ENCODE data around the gene DDX54. TPM values are rescaled to one million over a fixed set of nuclear protein-coding genes. Genes with fewer than 3 reads are reported as not detected.

DDX54 gene
- total and polyA plus RNA-seq, 2 of the 8 experiments (the other 6 are each of a cell fraction or from before 2014, with no cell fraction given), result 64.9 to 113 TPM

DNA sequence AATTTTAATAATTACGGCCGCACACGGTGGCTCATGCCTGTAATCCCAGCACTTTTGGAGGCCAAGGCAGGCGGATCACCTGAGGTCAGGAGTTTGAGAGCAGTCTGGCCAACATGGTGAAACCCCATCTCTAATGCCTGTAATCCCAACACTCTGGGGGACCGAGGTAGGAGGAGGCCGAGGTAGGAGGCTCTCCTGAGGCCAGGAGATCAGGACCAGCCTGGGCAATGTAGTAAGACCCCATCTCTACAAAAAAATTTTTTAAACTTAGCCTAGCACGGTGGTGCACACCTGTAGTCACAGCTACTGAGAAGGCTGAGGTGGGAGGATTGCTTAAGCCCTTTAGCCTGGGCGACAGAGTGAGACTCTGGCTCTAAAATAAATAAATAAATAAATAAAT, 41.3 kb downstream of the DDX54 start:
- H3K36me3 ChIP-seq (ENCODE audit: control insufficient read depth in 2 of 4, insufficient read depth in 4 of 4, low read length in 3 of 4), result no peaks in the 10 kb centered on the region
- H4K5ac ChIP-seq (ENCODE audit: insufficient read length, low read depth, low read length), result no peak overlapping the region
- no peak overlapping the region for H3K18ac ChIP-seq (ENCODE audit: extremely low read depth, low read length)
- no peak overlapping the region for H2BK15ac ChIP-seq (ENCODE audit: low read length)
- H2BK20ac ChIP-seq (ENCODE audit: low read length), result no peak overlapping the region
- FAIRE-seq (no peak), DNase-seq (ENCODE audit: low read depth in 1 of 2, low spot score in 2 of 2) (no peak)
- H3K56ac ChIP-seq (replicated peaks; ENCODE audit: insufficient read length, low read depth, low read length), result no peak overlapping the region
- H3K4ac ChIP-seq (replicated peaks; ENCODE audit: insufficient read length, low read depth, low read length), result no peak overlapping the region
- no peaks in the 10 kb centered on the region for H3K27me3 ChIP-seq (replicated peaks in 1 of 4; ENCODE audit: control insufficient read depth in 3 of 4, extremely low read depth in 1 of 4, insufficient read depth in 3 of 4, low read length in 3 of 4)
- H3K9me3 ChIP-seq (ENCODE audit: insufficient read depth in 2 of 2, low read depth in 1 of 2, low read length in 1 of 2), result no peaks in the 10 kb centered on the region
- no peak overlapping the region for H2BK12ac ChIP-seq (ENCODE audit: low read depth, low read length)
- H3K79me2 ChIP-seq (ENCODE audit: control insufficient read depth in 1 of 2, insufficient read depth in 2 of 2, low read length in 2 of 2), result no peaks in the 10 kb centered on the region
- H2BK5ac ChIP-seq (ENCODE audit: low read depth, low read length), result no peak overlapping the region
- H3K14ac ChIP-seq (ENCODE audit: insufficient read length), result no peak overlapping the region
- no peak overlapping the region for H3K4me3 ChIP-seq (ENCODE audit: extremely low read depth in 1 of 4, insufficient read depth in 2 of 4, low read depth in 3 of 4, low read length in 4 of 4)
- no peak overlapping the region for H2BK120ac ChIP-seq (replicated peaks; ENCODE audit: low read depth, low read length)
- no peak overlapping the region for H2AFZ ChIP-seq (ENCODE audit: low read length)
- H3K23me2 ChIP-seq (ENCODE audit: low read depth, low read length), result no peaks in the 10 kb centered on the region; the same call in 1 of the 2 replicates
- no peaks in the 10 kb centered on the region for H4K20me1 ChIP-seq (replicated peaks in 1 of 2; ENCODE audit: control insufficient read depth in 1 of 2, insufficient read depth in 2 of 2, low read length in 2 of 2)
- POLR2A ChIA-PET (ENCODE audit: partially characterized antibody), result interaction anchor here (1.7 to 2.1 kb wide), 2 partner anchors 9 to 11 kb away, joined by 7 to 8 read pairs; partner anchors contain the start of gene RASAL1
- H3K27ac ChIP-seq (ENCODE audit: low read depth, low read length), result no peak overlapping the region
- H3K9ac ChIP-seq (replicated peaks in 1 of 4; ENCODE audit: extremely low read depth in 1 of 4, low read depth in 3 of 4, low read length in 3 of 4), result no peak overlapping the region
- WGBS, 2 experiments (ENCODE audit: extremely low coverage in 1 of 2, insufficient coverage in 1 of 2, insufficient read length in 1 of 2, insufficient replicate concordance in 2 of 2, low coverage in 1 of 2, low lambda C conversion rate in 2 of 2, missing lambda C conversion rate in 1 of 2), result 95% methylated on average over 8 of the region's 8 CpGs; no CpG with 5 or more reads in 1 of the 2 experiments
- no peak overlapping the region for H4K8ac ChIP-seq (ENCODE audit: extremely low read depth, insufficient read depth, low read length)
- H3K4me1 ChIP-seq (replicated peaks in 1 of 4; ENCODE audit: control insufficient read depth in 3 of 4, insufficient read depth in 4 of 4, low read length in 3 of 4), result peaks cover 0 to 6% (median under 1%) of the 10 kb centered on the region in 4 experiments; a peak in 3 of 7 replicates
- no peak overlapping the region for H4K91ac ChIP-seq (replicated peaks; ENCODE audit: insufficient read length, low read length)
- H3K4me2 ChIP-seq (ENCODE audit: insufficient read depth in 1 of 2, low read depth in 2 of 2, low read length in 2 of 2), result no peak overlapping the region
- no peak overlapping the region for H3K23ac ChIP-seq (ENCODE audit: insufficient read length)
- H2AK5ac ChIP-seq (ENCODE audit: low read depth, low read length), result no peak overlapping the region
- no peaks in the 10 kb centered on the region for H3K79me1 ChIP-seq (ENCODE audit: low read depth, low read length)
- CTCF ChIA-PET (ENCODE audit: partially characterized antibody), result interaction anchor here (1.1 to 2.6 kb wide), 2 partner anchors 8 to 46 kb away, joined by 3 to 12 read pairs; partner anchors contain the start of gene RASAL1
- TF ChIP-seq CBX5 (IDR thresholded peaks at IDR 0.05; ENCODE audit: low read depth, low read length) (no peak), SIN3A (conservative IDR thresholded peaks at IDR 0.05 in 1 of 2, IDR thresholded peaks at IDR 0.05 in 1 of 2; ENCODE audit: low read depth in 1 of 2, low read length in 2 of 2) (no peak), TAF1 (IDR thresholded peaks at IDR 0.05; ENCODE audit: low read depth, low read length) (no peak)
